Activated CD4-positive, alpha-beta T cell treated with anti-CD3 and anti-CD28 coated beads for 1 hour (primary cell): ENCODE measurements around the gene RASL12.

Source experiments
- DNase-seq: peaks from one replicate; pipeline ENCODE4 v3.0.0-alpha.2; 2020

Gene RASL12

GRCh38 chr15:65072617-65073016 lies 4.8 kb upstream of the RASL12 start:
- DNase-seq = no peak

- DNase-seq = no peak
These were observed 4.2 kb upstream of the RASL12 start for GRCh38 chr15:65072027-65072426.

- no peak for DNase-seq
These were observed 3.6 kb upstream of the RASL12 start for GRCh38 chr15:65071381-65071811.

- DNase-seq = no peak
These were observed 2.2 kb upstream of the RASL12 start for GRCh38 chr15:65069779-65070546.

GRCh38 chr15:65069179-65069578 lies 1.4 kb upstream of the RASL12 start:
- DNase-seq = no peak

GRCh38 chr15:65068403-65068788 lies 605 bp upstream of the RASL12 start:
- no peak for DNase-seq

GRCh38 chr15:65067317-65067644 lies 510 bp downstream of the RASL12 start:
- DNase-seq = no peak

GRCh38 chr15:65066635-65067316 lies 1.0 kb downstream of the RASL12 start:
- DNase-seq = no peak

GRCh38 chr15:65066001-65066634 lies 1.7 kb downstream of the RASL12 start:
- DNase-seq = no peak

- DNase-seq = no peak
These were observed 5.1 kb downstream of the RASL12 start for GRCh38 chr15:65062726-65063125.

GRCh38 chr15:65062061-65062460 lies 5.7 kb downstream of the RASL12 start:
- DNase-seq = no peak

GRCh38 chr15:65060641-65061397 lies 7.0 kb downstream of the RASL12 start:
- DNase-seq = no peak

- no peak for DNase-seq
These were observed 7.7 kb downstream of the RASL12 start for GRCh38 chr15:65059931-65060596.

- DNase-seq = no peak
These were observed 8.4 kb downstream of the RASL12 start for GRCh38 chr15:65059369-65059750.

GRCh38 chr15:65058394-65059368 lies 9.1 kb downstream of the RASL12 start:
- no peak for DNase-seq

GRCh38 chr15:65057549-65057940 lies 10.2 kb downstream of the RASL12 start:
- no peak for DNase-seq

- DNase-seq = no peak
These were observed 10.8 kb downstream of the RASL12 start for GRCh38 chr15:65056868-65057548.

- DNase-seq = no peak
These were observed 11.7 kb downstream of the RASL12 start for GRCh38 chr15:65056106-65056505.

GRCh38 chr15:65055201-65055870 lies 12.5 kb downstream of the RASL12 start:
- no peak for DNase-seq
